SU-DHL-6 (cell line): Measurements from ENCODE around the gene FAM186B.

Experiments used
- H2AFZ ChIP-seq: fragments of 200-600 bp; sonication (generic); 2 replicates; pipeline ENCODE4 v1.6.1; 2014; ENCODE audit warnings: low read depth, mild to moderate bottlenecking, moderate library complexity, mixed read lengths, antibody characterized with exemption, low read length; ENCODE audit not compliant: severe bottlenecking
- H3F3A ChIP-seq: fragments of 200-600 bp; shearing (Covaris generic); 2 replicates; pipeline ENCODE4 v1.6.0; 2016; ENCODE audit warnings: antibody characterized with exemption, mild to moderate bottlenecking; ENCODE audit not compliant: insufficient read depth
- H3K27ac ChIP-seq: fragments of 200-600 bp; sonication (generic); 2 replicates; pipeline ENCODE4 v1.5.1; 2016; ENCODE audit warnings: low read depth, mild to moderate bottlenecking, low read length, moderate library complexity, mixed read lengths
- H3K27me3 ChIP-seq: fragments of 200-600 bp; sonication (generic), shearing (Covaris generic); 2 replicates; pipeline ENCODE4 v1.6.0; 2014; ENCODE audit warnings: mild to moderate bottlenecking, low read length
- H3K36me3 ChIP-seq: fragments of 200-600 bp; sonication (generic); 2 replicates; pipeline ENCODE4 v1.6.1; 2014; ENCODE audit warnings: mild to moderate bottlenecking, low read length, mixed read lengths
- H3K4me2 ChIP-seq: fragments of 300-600, 200-600 bp; shearing (Covaris generic), sonication (generic); 2 replicates; pipeline ENCODE4 v1.6.0; 2014; ENCODE audit warnings: low read length, low read depth, mild to moderate bottlenecking; ENCODE audit not compliant: poor library complexity, severe bottlenecking
- H3K4me3 ChIP-seq: fragments of 200-600 bp; sonication (generic); 2 replicates; pipeline ENCODE4 v1.5.1; 2014; ENCODE audit warnings: antibody characterized with exemption, low read length, mild to moderate bottlenecking, mixed read lengths; ENCODE audit not compliant: insufficient read depth, poor library complexity, severe bottlenecking
- H3K79me2 ChIP-seq: fragments of 200-600 bp; sonication (generic); 2 replicates; pipeline ENCODE4 v1.6.1; 2014; ENCODE audit warnings: mild to moderate bottlenecking, low read length, moderate library complexity; ENCODE audit not compliant: insufficient read depth
- H3K9ac ChIP-seq: fragments of 200-600 bp; sonication (generic); 2 replicates; pipeline ENCODE4 v1.7.0; 2014; ENCODE audit warnings: mild to moderate bottlenecking, low read length
- H3K9me2 ChIP-seq: fragments of 200-600 bp; sonication (generic); replicated peaks from 2 replicates; pipeline ENCODE4 v1.6.1; 2014; ENCODE audit warnings: low read length; ENCODE audit not compliant: insufficient read depth
- H3K9me3 ChIP-seq: fragments of 200-600 bp; sonication (generic); 2 replicates; pipeline ENCODE4 v1.6.1; 2014; ENCODE audit warnings: low read length, mixed read lengths; ENCODE audit not compliant: insufficient read depth
- H4K20me1 ChIP-seq: fragments of 200-600 bp; sonication (generic); 2 replicates; pipeline ENCODE4 v1.6.1; 2014; ENCODE audit warnings: low read depth, mild to moderate bottlenecking, antibody characterized with exemption, low read length, moderate library complexity, mixed read lengths
- EZH2phosphoT487 ChIP-seq: fragments of 200-600 bp; sonication (generic), shearing (Covaris generic); conservative IDR thresholded peaks from 2 replicates; pipeline ENCODE4 v1.6.1; 2018; ENCODE audit warnings: mild to moderate bottlenecking, antibody characterized with exemption, low read length, moderate library complexity, mixed read lengths
- TF ChIP-seq, protein P1 (sequence below): fragments of 200-600 bp; sonication (generic); IDR thresholded peaks from one replicate; pipeline ENCODE4 v1.5.1; 2017; ENCODE audit warnings: antibody characterized with exemption, mild to moderate bottlenecking, low read length, moderate library complexity; ENCODE audit not compliant: insufficient read depth, poor library complexity, severe bottlenecking

Gene FAM186B

DNA sequence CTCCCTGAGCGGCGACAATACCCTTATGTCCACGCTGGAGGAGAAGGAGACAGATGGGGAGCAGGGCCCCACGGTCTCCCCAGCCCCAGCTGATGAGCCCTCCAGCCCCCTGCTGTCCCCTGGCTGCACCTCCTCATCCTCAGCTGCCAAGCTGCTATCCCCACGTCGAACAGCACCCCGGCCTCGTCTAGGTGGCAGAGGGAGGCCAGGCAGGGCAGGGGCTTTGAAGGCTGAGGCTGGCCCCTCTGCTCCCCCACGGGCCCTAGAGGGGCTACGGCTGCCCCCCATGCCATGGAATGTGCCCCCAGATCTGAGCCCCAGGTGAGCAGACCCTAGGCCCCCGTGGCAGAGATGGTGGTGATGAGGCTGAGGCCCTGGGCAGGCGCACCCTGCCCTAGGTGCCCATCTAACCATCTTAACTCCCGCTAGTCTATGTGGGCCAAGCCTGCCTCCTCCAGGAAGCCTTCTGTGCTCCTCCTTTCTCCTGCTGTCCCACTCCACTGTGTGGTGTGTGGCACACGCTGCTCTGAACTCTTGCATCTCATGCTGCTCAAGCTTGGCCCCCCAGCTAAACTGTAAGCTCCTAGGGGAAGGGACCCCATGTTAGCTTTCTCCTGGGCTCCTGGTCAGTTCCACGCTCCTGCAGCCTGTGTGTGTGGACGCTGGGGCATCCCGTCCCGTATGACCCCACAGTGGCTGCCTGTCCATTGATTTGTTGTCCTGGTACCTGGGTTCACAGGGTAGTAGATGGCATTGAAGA lies 49.6 kb downstream of the FAM186B start:
- Histone ChIP-seq H3K27me3 (no peaks in the 10 kb centered on the region), H4K20me1 (no peaks in the 10 kb centered on the region), H3K27ac (no peak overlapping the region), H3K9me2 (no peaks in the 10 kb centered on the region), H3K4me2 (no peak overlapping the region), H3K9ac (no peak overlapping the region), H3F3A (no peaks in the 10 kb centered on the region), H2AFZ (no peak overlapping the region), H3K9me3 (no peaks in the 10 kb centered on the region), H3K79me2 (no peaks in the 10 kb centered on the region), H3K36me3 (no peaks in the 10 kb centered on the region), H3K4me3 (no peak overlapping the region)
- TF ChIP-seq, protein P1, sequence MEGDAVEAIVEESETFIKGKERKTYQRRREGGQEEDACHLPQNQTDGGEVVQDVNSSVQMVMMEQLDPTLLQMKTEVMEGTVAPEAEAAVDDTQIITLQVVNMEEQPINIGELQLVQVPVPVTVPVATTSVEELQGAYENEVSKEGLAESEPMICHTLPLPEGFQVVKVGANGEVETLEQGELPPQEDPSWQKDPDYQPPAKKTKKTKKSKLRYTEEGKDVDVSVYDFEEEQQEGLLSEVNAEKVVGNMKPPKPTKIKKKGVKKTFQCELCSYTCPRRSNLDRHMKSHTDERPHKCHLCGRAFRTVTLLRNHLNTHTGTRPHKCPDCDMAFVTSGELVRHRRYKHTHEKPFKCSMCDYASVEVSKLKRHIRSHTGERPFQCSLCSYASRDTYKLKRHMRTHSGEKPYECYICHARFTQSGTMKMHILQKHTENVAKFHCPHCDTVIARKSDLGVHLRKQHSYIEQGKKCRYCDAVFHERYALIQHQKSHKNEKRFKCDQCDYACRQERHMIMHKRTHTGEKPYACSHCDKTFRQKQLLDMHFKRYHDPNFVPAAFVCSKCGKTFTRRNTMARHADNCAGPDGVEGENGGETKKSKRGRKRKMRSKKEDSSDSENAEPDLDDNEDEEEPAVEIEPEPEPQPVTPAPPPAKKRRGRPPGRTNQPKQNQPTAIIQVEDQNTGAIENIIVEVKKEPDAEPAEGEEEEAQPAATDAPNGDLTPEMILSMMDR: no peak

DNA sequence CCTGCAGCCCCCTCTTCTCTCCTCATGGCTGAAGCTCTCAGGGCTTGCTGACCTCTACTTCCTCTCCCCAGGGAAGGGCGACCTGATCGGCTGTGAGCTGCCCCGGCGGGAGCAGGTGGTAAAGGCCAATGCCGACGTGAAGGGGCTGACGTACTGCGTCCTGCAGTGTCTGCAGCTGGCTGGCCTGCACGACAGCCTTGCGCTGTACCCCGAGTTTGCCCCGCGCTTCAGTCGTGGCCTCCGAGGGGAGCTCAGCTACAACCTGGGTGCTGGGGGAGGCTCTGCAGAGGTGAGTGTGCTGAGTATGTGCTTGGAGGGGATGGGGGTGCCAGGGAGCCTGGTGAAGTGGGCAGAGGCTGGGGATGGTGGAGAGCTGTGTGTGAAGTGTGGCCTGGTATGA lies 51.2 kb downstream of the FAM186B start:
- H4K20me1 ChIP-seq: no peaks in the 10 kb centered on the region
- no peaks in the 10 kb centered on the region for H3K36me3 ChIP-seq
- no peaks in the 10 kb centered on the region for H3K9me2 ChIP-seq
- TF ChIP-seq, protein P1: no peak
- TF ChIP-seq EZH2phosphoT487: no peak
- H3K4me3 ChIP-seq: no peak overlapping the region
- H3K9me3 ChIP-seq: no peaks in the 10 kb centered on the region
- no peaks in the 10 kb centered on the region for H3F3A ChIP-seq
- no peak overlapping the region for H3K27ac ChIP-seq
- no peaks in the 10 kb centered on the region for H3K79me2 ChIP-seq
- no peak overlapping the region for H3K4me2 ChIP-seq
- H2AFZ ChIP-seq: no peak overlapping the region
- H3K27me3 ChIP-seq: no peaks in the 10 kb centered on the region
- H3K9ac ChIP-seq: no peak overlapping the region

DNA sequence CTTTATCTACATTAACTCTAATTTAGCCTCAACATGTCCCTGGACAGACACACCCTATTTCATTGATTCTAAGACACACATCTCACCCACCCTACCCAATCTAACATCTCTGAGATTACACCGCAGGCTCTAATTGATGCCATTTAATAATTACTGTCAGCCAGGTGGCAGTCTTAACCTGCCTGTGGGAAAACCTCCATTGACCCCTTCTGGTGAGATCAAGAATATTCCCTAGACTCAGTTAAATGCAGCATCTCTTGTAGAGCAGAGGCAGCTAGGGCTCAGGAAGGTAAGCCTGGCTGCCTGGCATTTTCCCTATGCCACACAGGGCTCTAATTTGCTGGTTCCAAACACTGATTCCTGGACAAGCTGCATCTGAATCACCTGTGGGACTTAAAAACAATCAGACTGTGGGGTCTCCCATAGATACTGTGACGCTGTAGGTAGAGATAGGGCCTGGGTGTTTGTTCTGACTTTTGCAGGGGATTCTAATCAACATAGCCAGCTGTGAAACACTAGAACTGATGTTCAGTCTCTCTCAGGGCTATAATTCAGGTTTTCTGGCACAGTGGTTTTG lies 51.8 kb downstream of the FAM186B start:
- Histone ChIP-seq H3K27ac (no peak overlapping the region), H2AFZ (no peak overlapping the region), H3K9me3 (no peaks in the 10 kb centered on the region), H4K20me1 (no peaks in the 10 kb centered on the region), H3K36me3 (no peaks in the 10 kb centered on the region), H3K4me2 (no peak overlapping the region), H3K4me3 (no peak overlapping the region), H3K27me3 (no peaks in the 10 kb centered on the region), H3F3A (no peaks in the 10 kb centered on the region), H3K9ac (no peak overlapping the region), H3K79me2 (no peaks in the 10 kb centered on the region), H3K9me2 (no peaks in the 10 kb centered on the region)
- TF ChIP-seq EZH2phosphoT487: no peak
- TF ChIP-seq, protein P1: peak; percentile 69
